HFFc6 (cell line): ENCODE measurements around the gene SHROOM2. TPM values are rescaled to one million over a fixed set of nuclear protein-coding genes. Genes with fewer than 3 reads are reported as not detected.
"Not testable (repeated sequence)": the region's sequence is repeated elsewhere in the genome, so short reads cannot be mapped to it uniquely, and the experiment has no call there.

Experiments
- DNase-seq: peaks from one replicate; pipeline ENCODE4 v3.0.0-alpha.2; 2018
- H3K27ac Mint-ChIP-seq: 2 replicates; pipeline ENCODE4 v1.8.0; 2020; ENCODE audit warnings: mild to moderate bottlenecking, mixed read lengths
- H3K27me3 Mint-ChIP-seq: 2 replicates; pipeline ENCODE4 v1.8.0; 2021; ENCODE audit warnings: mild to moderate bottlenecking, moderate library complexity, mixed read lengths; ENCODE audit not compliant: insufficient read depth
- H3K36me3 Mint-ChIP-seq: 2 replicates; pipeline ENCODE4 v1.8.0; 2021; ENCODE audit warnings: low read depth, mixed read lengths
- H3K4me1 Mint-ChIP-seq: 2 replicates; pipeline ENCODE4 v1.8.0; 2020; ENCODE audit warnings: low read depth, mixed read lengths
- H3K4me3 Mint-ChIP-seq: 2 replicates; pipeline ENCODE4 v1.8.0; 2020; ENCODE audit warnings: mild to moderate bottlenecking, moderate library complexity, mixed read lengths
- H3K9me3 Mint-ChIP-seq: 2 replicates; pipeline ENCODE4 v1.8.0; 2020; ENCODE audit warnings: mild to moderate bottlenecking, mixed read lengths
- CTCF ChIP-seq: fragments of 200-600 bp; sonication (generic); IDR thresholded peaks from 2 replicates; pipeline ENCODE4 v1.5.0; 2021; ENCODE audit warnings: antibody characterized with exemption, mild to moderate bottlenecking
- total RNA-seq, 6 experiments: library from RNA; stranded (reverse); fragmentation: NEBNext Ultra II Directional; extraction: Animal tissue kit (Norgen Biotek cat#: 25700); gene quantifications; 2 replicates in 1 of 6; 3 replicates in 5 of 6; pipeline ENCODE4 v1.2.3, GENCODE V29; 2021

The SHROOM2 gene
- total RNA-seq, 6 experiments from 2014 or later, result 1.6 to 3.5 (median 2.9) TPM

GRCh38 chrX:9857575-9858474, 71.6 kb downstream of the SHROOM2 start:
- Mint-ChIP-seq H3K27ac (no peak overlapping the region), H3K4me3 (no peak overlapping the region), H3K9me3 (no peaks in the 10 kb centered on the region), H3K36me3 (no peaks in the 10 kb centered on the region), H3K27me3 (peaks cover 12% of the 10 kb centered on the region), H3K4me1 (peaks cover 18% of the 10 kb centered on the region; the same call in 1 of the 2 replicates)
- no peak for DNase-seq
- no peak for TF ChIP-seq CTCF

DNA sequence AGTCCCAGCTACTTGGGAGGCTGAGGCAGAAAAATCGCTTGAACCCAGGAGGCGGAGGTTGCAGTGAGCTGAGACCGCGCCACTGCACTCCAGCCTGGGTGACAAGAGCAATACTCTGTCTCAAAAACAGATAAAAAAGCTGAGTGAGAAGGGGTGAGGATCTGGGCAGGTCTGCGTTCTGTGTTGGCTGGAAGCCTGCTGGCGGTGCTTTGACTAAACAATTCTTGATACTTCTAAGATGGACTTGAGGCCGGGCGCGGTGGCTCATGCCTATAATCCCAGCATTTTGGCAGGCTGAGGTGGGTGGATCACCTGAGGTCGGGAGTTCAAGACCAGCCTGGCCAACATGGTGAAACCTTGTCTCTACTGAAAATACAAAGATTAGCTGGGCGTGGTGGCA, 72.5 kb downstream of the SHROOM2 start:
- not testable (repeated sequence) for H3K36me3 Mint-ChIP-seq, H3K4me3 Mint-ChIP-seq, DNase-seq, H3K9me3 Mint-ChIP-seq, H3K27ac Mint-ChIP-seq
- H3K27me3 Mint-ChIP-seq, result peaks cover 13% of the 10 kb centered on the region; the same call in 1 of the 2 replicates
- peaks cover 18% of the 10 kb centered on the region; the same call in 1 of the 2 replicates for H3K4me1 Mint-ChIP-seq

GRCh38 chrX:9859711-9860555, 73.7 kb downstream of the SHROOM2 start:
- Mint-ChIP-seq H3K9me3 (no peaks in the 10 kb centered on the region), H3K27ac (no peak overlapping the region), H3K27me3 (peaks cover 15% of the 10 kb centered on the region; the same call in 1 of the 2 replicates), H3K36me3 (no peaks in the 10 kb centered on the region), H3K4me3 (no peak overlapping the region), H3K4me1 (peaks cover 18% of the 10 kb centered on the region; the same call in 1 of the 2 replicates)
- no peak for TF ChIP-seq CTCF
- peak; percentile 21 for DNase-seq

DNA sequence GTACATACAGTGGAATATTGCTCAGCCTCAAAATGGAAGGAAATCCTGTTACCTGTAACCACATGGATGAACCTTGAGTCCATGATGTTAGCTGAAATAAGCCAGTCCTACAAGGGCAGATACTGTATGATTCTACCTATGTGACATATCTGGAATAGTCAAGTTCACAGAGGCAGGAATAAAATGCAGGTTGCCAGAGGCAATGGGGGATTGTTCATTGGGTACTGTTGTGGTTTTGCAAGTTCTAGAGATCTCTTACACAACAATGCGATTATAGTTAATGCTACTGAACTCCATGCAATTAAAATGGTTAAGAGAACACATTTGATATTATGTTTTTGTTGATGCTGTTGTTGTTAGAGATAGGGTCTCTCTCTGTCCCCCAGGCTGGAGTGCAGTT, 74.6 kb downstream of the SHROOM2 start:
- Mint-ChIP-seq H3K27ac (no peak overlapping the region), H3K9me3 (no peaks in the 10 kb centered on the region), H3K36me3 (no peaks in the 10 kb centered on the region), H3K4me3 (no peak overlapping the region), H3K27me3 (peaks cover 15% of the 10 kb centered on the region; the same call in 1 of the 2 replicates), H3K4me1 (peaks cover 14% of the 10 kb centered on the region; the same call in 1 of the 2 replicates)
- no peak for TF ChIP-seq CTCF
- no peak for DNase-seq

- H3K27ac Mint-ChIP-seq, result no peak overlapping the region
- TF ChIP-seq CTCF, result no peak
- H3K27me3 Mint-ChIP-seq, result peaks cover 14% of the 10 kb centered on the region; the same call in 1 of the 2 replicates
- H3K4me1 Mint-ChIP-seq, result peaks cover 22% of the 10 kb centered on the region; the same call in 1 of the 2 replicates
- DNase-seq, result no peak
- no peaks in the 10 kb centered on the region for H3K9me3 Mint-ChIP-seq
- H3K4me3 Mint-ChIP-seq, result no peak overlapping the region
- no peaks in the 10 kb centered on the region for H3K36me3 Mint-ChIP-seq
Observed at GRCh38 chrX:9861711-9862110, 75.5 kb downstream of the SHROOM2 start.
